Liver (tissue), 9 donors: ENCODE measurements around the gene BEAN1. TPM values are rescaled to one million over a fixed set of nuclear protein-coding genes. Genes with fewer than 3 reads are reported as not detected.

Experiments used
- DNase-seq: peaks from one replicate; pipeline ENCODE4 v3.0.0-alpha.2; 2017; ENCODE audit warnings: low spot score
- H3K27ac ChIP-seq, 2 donors: one replicate each; pipeline ENCODE4 v1.7.0; 2013; ENCODE audit warnings: inconsistent platforms in 2 of 2, low read length in 2 of 2, control low read depth in 1 of 2, low read depth in 1 of 2, mild to moderate bottlenecking in 1 of 2
- H3K27me3 ChIP-seq, 4 donors: one replicate each; pipeline versions ENCODE4 v1.6.1 to v1.7.0; 2013; ENCODE audit warnings: low read length in 3 of 4, inconsistent platforms in 1 of 4, mild to moderate bottlenecking in 1 of 4, moderate library complexity in 1 of 4; ENCODE audit not compliant: control insufficient read depth in 4 of 4, insufficient read depth in 4 of 4
- H3K36me3 ChIP-seq, 4 donors: one replicate each; pipeline versions ENCODE4 v1.6.1 to v1.7.0; 2013; ENCODE audit warnings: low read length in 3 of 4, mild to moderate bottlenecking in 3 of 4, low read depth in 1 of 4, moderate library complexity in 1 of 4; ENCODE audit not compliant: control insufficient read depth in 4 of 4, insufficient read depth in 3 of 4
- H3K4me1 ChIP-seq, 4 donors: one replicate each; pipeline versions ENCODE4 v1.6.1 to v1.7.0; 2013; ENCODE audit warnings: low read length in 3 of 4, mild to moderate bottlenecking in 3 of 4, moderate library complexity in 1 of 4; ENCODE audit not compliant: control insufficient read depth in 4 of 4, insufficient read depth in 4 of 4
- H3K4me3 ChIP-seq, 3 donors: one replicate each; pipeline versions ENCODE4 v1.6.1 to v1.7.0; 2013; ENCODE audit warnings: low read length in 3 of 3, control low read depth in 1 of 3, low read depth in 1 of 3, mild to moderate bottlenecking in 1 of 3
- H3K9ac ChIP-seq, 2 donors: one replicate each; pipeline ENCODE4 v1.7.0; 2013; ENCODE audit warnings: low read length in 2 of 2, mild to moderate bottlenecking in 2 of 2, moderate library complexity in 2 of 2, control low read depth in 1 of 2, low read depth in 1 of 2
- H3K9me3 ChIP-seq, 4 donors: one replicate each; pipeline versions ENCODE4 v1.6.1 to v1.7.0; 2013; ENCODE audit warnings: low read length in 3 of 4; ENCODE audit not compliant: control insufficient read depth in 4 of 4
- EGR1 ChIP-seq, 2 donors: IDR thresholded peaks; 2 replicates each; pipeline ENCODE4 v1.6.1; 2016 to 2018; ENCODE audit warnings: antibody characterized with exemption in 2 of 2, low read depth in 2 of 2
- FOXA2 ChIP-seq: IDR thresholded peaks from 2 replicates; pipeline ENCODE4 v1.6.1; 2016; ENCODE audit warnings: antibody characterized with exemption
- HNF4A ChIP-seq, 2 donors: conservative IDR thresholded peaks; 2 replicates each; pipeline ENCODE4 v1.6.1; 2016; ENCODE audit warnings: antibody characterized with exemption in 2 of 2, mild to moderate bottlenecking in 2 of 2
- JUND ChIP-seq, 2 donors: IDR thresholded peaks; 2 replicates each; pipeline ENCODE4 v1.6.1; 2016; ENCODE audit warnings: antibody characterized with exemption in 2 of 2
- NR2F2 ChIP-seq: IDR thresholded peaks from 2 replicates; pipeline ENCODE4 v1.6.1; 2016; ENCODE audit warnings: antibody characterized with exemption
- RXRA ChIP-seq, 2 donors: IDR thresholded peaks; 2 replicates each; pipeline ENCODE4 v1.6.1; 2017 to 2018; ENCODE audit warnings: antibody characterized with exemption in 2 of 2, mild to moderate bottlenecking in 1 of 2
- SP1 ChIP-seq: IDR thresholded peaks from 2 replicates; pipeline ENCODE4 v1.6.1; 2018; ENCODE audit warnings: antibody characterized with exemption, mild to moderate bottlenecking
- WGBS: extraction: QIAGEN DNeasy Blood & Tissue Kit; methylation state at CpG from one replicate; pipeline ENCODE4 v1.1.7; 2013; 5-methylcytosine and 5-hydroxymethylcytosine counted together
- polyA plus RNA-seq, 2 donors: library from polyadenylated mRNA; stranded (reverse) in 1 of 2; unstranded in 1 of 2; fragments of 200-250 nt in 1 of 2; fragments of >200 nt in 1 of 2; fragmentation: Nextera tagmentation in 1 of 2; extraction: Ambion mirVana in 1 of 2; gene quantifications; one replicate each; pipeline versions ENCODE4 v1.2.1 to v1.2.3, GENCODE V29; 2013 to 2015
- total RNA-seq, 2 donors: library from RNA; depleted of rRNA; stranded (reverse); fragments of >200 nt; gene quantifications; one replicate each; pipeline ENCODE4 v1.2.3, GENCODE V29; 2014
- TF ChIP-seq, protein P1 (sequence below): IDR thresholded peaks from 2 replicates; pipeline ENCODE4 v1.6.1; 2016; ENCODE audit warnings: antibody characterized with exemption
- TF ChIP-seq, protein P2 (sequence below): fragments of 150-350 bp; IDR thresholded peaks from 2 replicates; pipeline ENCODE4 v1.5.1; 2017; ENCODE audit warnings: improper control_type of control experiment, low read depth, low read length; ENCODE audit not compliant: missing input control
- TF ChIP-seq, protein P3 (sequence below): IDR thresholded peaks from 2 replicates; pipeline ENCODE4 v1.6.1; 2016; ENCODE audit warnings: antibody characterized with exemption, mild to moderate bottlenecking
- donor health status: healthy.
- donor health status: healthy.
- donor health status: healthy.
- donor health status: healthy.
- donor health status: healthy.

Gene BEAN1
- total and polyA plus RNA-seq, 4 donors, result 0.22 to 0.99 (median 0.25) TPM; not detected in 1

DNA sequence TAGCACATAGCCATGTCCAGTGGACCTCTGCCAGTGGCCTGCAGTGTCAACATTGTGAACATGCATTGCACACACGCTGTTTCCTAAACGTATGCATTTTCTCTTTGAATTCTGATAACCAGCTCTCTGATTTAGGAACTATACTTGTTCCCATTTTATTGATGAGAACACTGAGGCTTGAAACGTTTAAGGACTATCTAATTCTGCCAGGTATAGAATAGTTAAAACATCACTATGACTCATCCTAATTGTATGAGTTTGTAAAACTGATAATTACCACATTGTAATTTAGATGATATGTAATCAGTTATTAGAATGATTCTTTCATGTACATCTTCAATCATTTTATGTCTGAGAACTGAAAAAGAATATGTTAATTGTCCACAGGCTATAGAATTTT, 3.1 kb downstream of the BEAN1 start:
- TF ChIP-seq, protein P1, sequence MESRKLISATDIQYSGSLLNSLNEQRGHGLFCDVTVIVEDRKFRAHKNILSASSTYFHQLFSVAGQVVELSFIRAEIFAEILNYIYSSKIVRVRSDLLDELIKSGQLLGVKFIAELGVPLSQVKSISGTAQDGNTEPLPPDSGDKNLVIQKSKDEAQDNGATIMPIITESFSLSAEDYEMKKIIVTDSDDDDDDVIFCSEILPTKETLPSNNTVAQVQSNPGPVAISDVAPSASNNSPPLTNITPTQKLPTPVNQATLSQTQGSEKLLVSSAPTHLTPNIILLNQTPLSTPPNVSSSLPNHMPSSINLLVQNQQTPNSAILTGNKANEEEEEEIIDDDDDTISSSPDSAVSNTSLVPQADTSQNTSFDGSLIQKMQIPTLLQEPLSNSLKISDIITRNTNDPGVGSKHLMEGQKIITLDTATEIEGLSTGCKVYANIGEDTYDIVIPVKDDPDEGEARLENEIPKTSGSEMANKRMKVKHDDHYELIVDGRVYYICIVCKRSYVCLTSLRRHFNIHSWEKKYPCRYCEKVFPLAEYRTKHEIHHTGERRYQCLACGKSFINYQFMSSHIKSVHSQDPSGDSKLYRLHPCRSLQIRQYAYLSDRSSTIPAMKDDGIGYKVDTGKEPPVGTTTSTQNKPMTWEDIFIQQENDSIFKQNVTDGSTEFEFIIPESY, result no peak
- TF ChIP-seq, protein P2, sequence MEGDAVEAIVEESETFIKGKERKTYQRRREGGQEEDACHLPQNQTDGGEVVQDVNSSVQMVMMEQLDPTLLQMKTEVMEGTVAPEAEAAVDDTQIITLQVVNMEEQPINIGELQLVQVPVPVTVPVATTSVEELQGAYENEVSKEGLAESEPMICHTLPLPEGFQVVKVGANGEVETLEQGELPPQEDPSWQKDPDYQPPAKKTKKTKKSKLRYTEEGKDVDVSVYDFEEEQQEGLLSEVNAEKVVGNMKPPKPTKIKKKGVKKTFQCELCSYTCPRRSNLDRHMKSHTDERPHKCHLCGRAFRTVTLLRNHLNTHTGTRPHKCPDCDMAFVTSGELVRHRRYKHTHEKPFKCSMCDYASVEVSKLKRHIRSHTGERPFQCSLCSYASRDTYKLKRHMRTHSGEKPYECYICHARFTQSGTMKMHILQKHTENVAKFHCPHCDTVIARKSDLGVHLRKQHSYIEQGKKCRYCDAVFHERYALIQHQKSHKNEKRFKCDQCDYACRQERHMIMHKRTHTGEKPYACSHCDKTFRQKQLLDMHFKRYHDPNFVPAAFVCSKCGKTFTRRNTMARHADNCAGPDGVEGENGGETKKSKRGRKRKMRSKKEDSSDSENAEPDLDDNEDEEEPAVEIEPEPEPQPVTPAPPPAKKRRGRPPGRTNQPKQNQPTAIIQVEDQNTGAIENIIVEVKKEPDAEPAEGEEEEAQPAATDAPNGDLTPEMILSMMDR, result no peak
- TF ChIP-seq SP1, result no peak
- TF ChIP-seq FOXA2, result no peak
- TF ChIP-seq RXRA (IDR thresholded peaks at IDR 0.05), result no peak
- TF ChIP-seq, protein P3, sequence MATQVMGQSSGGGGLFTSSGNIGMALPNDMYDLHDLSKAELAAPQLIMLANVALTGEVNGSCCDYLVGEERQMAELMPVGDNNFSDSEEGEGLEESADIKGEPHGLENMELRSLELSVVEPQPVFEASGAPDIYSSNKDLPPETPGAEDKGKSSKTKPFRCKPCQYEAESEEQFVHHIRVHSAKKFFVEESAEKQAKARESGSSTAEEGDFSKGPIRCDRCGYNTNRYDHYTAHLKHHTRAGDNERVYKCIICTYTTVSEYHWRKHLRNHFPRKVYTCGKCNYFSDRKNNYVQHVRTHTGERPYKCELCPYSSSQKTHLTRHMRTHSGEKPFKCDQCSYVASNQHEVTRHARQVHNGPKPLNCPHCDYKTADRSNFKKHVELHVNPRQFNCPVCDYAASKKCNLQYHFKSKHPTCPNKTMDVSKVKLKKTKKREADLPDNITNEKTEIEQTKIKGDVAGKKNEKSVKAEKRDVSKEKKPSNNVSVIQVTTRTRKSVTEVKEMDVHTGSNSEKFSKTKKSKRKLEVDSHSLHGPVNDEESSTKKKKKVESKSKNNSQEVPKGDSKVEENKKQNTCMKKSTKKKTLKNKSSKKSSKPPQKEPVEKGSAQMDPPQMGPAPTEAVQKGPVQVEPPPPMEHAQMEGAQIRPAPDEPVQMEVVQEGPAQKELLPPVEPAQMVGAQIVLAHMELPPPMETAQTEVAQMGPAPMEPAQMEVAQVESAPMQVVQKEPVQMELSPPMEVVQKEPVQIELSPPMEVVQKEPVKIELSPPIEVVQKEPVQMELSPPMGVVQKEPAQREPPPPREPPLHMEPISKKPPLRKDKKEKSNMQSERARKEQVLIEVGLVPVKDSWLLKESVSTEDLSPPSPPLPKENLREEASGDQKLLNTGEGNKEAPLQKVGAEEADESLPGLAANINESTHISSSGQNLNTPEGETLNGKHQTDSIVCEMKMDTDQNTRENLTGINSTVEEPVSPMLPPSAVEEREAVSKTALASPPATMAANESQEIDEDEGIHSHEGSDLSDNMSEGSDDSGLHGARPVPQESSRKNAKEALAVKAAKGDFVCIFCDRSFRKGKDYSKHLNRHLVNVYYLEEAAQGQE, result no peak
- no peak for TF ChIP-seq HNF4A (conservative IDR thresholded peaks at IDR 0.05)
- TF ChIP-seq EGR1 (IDR thresholded peaks at IDR 0.05; ENCODE audit: low read depth in 2 of 2), result no peak
- H3K36me3 ChIP-seq, result no peaks in the 10 kb centered on the region
- 65% methylated on average over 3 of the region's 3 CpGs for WGBS
- no peak overlapping the region for H3K27ac ChIP-seq
- peaks cover 0 to 14% (median 9%) of the 10 kb centered on the region in 4 donors for H3K4me1 ChIP-seq
- DNase-seq, result no peak
- H3K9me3 ChIP-seq, result no peaks in the 10 kb centered on the region
- H3K27me3 ChIP-seq, result peaks cover 4 to 8% (median 6%) of the 10 kb centered on the region in 4 donors
- no peak overlapping the region for H3K9ac ChIP-seq
- no peak overlapping the region for H3K4me3 ChIP-seq

DNA sequence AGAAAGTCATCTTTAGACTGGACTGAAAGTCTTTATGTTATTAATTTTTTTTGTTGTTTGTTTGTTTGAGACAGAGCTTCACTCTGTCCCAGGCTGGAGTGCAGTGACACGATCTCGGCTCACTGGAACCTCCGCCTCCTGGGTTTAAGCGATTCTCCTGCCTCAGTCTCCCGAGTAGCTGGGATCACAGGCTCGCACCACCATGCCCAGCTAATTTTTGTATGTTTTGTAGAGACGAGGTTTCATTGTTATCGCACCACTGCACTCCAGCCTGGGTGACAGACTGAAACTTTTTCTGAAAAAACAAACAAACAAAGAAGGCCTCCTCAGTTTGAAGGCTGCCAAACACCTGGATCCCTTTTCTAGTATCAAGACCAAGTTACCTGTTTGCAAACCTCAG, 4.7 kb downstream of the BEAN1 start:
- TF ChIP-seq NR2F2 (no peak), JUND (IDR thresholded peaks at IDR 0.05) (no peak), EGR1 (IDR thresholded peaks at IDR 0.05; ENCODE audit: low read depth in 2 of 2) (no peak), FOXA2 (no peak)
- TF ChIP-seq, protein P3, result no peak

More for the DNA sequence above, 4.7 kb downstream of the BEAN1 start:
- H3K27ac ChIP-seq, result no peak overlapping the region
- peaks cover 0 to 9% (median 4%) of the 10 kb centered on the region in 4 donors for H3K4me1 ChIP-seq
- peaks cover 3 to 5% (median 4%) of the 10 kb centered on the region in 4 donors for H3K27me3 ChIP-seq
- H3K9ac ChIP-seq, result no peak overlapping the region
- no peak for DNase-seq
- WGBS, result 81% methylated on average over 8 of the region's 8 CpGs
- no peaks in the 10 kb centered on the region for H3K9me3 ChIP-seq
- no peak overlapping the region for H3K4me3 ChIP-seq
- H3K36me3 ChIP-seq, result no peaks in the 10 kb centered on the region
